Measurements from ENCODE around the gene IDH3A.

DNA sequence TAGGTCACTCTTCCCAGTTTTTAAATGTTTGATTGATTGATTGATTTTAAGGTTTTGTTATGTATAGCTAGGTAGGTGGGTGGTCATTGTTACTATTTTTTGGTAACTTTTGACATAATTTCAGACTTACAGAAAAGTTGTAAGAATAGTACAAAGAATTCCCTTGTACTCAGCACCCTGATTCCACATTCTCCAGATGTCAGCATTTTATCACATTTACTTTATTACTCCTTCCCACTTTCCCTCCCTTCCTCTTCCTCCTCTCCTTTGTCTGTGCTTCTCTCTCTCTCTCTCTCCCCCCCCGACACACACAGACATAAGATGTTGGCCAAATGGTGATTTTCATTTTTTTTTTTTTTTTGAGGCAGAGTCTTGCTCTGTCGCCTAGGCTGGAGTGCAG is 14.8 kb downstream of the IDH3A start:
- TF ChIP-seq, protein P1, sequence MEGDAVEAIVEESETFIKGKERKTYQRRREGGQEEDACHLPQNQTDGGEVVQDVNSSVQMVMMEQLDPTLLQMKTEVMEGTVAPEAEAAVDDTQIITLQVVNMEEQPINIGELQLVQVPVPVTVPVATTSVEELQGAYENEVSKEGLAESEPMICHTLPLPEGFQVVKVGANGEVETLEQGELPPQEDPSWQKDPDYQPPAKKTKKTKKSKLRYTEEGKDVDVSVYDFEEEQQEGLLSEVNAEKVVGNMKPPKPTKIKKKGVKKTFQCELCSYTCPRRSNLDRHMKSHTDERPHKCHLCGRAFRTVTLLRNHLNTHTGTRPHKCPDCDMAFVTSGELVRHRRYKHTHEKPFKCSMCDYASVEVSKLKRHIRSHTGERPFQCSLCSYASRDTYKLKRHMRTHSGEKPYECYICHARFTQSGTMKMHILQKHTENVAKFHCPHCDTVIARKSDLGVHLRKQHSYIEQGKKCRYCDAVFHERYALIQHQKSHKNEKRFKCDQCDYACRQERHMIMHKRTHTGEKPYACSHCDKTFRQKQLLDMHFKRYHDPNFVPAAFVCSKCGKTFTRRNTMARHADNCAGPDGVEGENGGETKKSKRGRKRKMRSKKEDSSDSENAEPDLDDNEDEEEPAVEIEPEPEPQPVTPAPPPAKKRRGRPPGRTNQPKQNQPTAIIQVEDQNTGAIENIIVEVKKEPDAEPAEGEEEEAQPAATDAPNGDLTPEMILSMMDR (IDR thresholded peaks at IDR 0.05): no peak
- TF ChIP-seq POLR2A (IDR thresholded peaks at IDR 0.05): no peak
